Endothelial cell of umbilical vein (primary cell): ENCODE measurements around the gene GFPT2. TPM values are rescaled to one million over a fixed set of nuclear protein-coding genes. Genes with fewer than 3 reads are reported as not detected.

Source experiments
- BruUV-seq: library from RNA; stranded (reverse); fragments of 400-500 nt; replicated peaks from 2 replicates; lab custom pipeline; 2021; lab: Mats Ljungman, UMichigan
- CTCF ChIA-PET: fragments of 300-600, 350-600 bp; sonication (Branson Sonifier 250); formaldehyde crosslinking; loops from one replicate; lab custom pipeline; 2021; ENCODE audit warnings: antibody characterized with exemption, inconsistent platforms; lab: Charles Lee
- POLR2A ChIA-PET: fragments of 300-600, 350-600 bp; sonication (Branson Sonifier 250); formaldehyde crosslinking; loops from one replicate; lab custom pipeline; 2021; ENCODE audit warnings: antibody characterized with exemption, inconsistent platforms; lab: Charles Lee
- DNase-seq: peaks from one replicate; pipeline ENCODE4 v3.0.0-alpha.2; 2011; ENCODE audit warnings: low read depth, low spot score
- FAIRE-seq: peaks from 2 replicates; lab custom pipeline; 2011; peaks lifted over from hg19 to GRCh38; lab: Jason Lieb, UNC
- H2AFZ ChIP-seq: 2 replicates; pipeline ENCODE4 v1.6.0; 2012; ENCODE audit warnings: low read depth, low read length, control low read depth, inconsistent platforms
- H3K27ac ChIP-seq: 2 replicates; pipeline ENCODE4 v1.5.1; 2011; ENCODE audit warnings: low read depth, mild to moderate bottlenecking, control low read depth, low read length, moderate library complexity; ENCODE audit not compliant: insufficient read depth
- H3K27me3 ChIP-seq, 2 experiments: 2 replicates each; pipeline versions ENCODE4 v1.6.0 to v1.6.1; 2011; ENCODE audit warnings: low read length in 2 of 2, mixed read lengths in 1 of 2; ENCODE audit not compliant: control insufficient read depth in 2 of 2, insufficient read depth in 2 of 2
- H3K36me3 ChIP-seq, 2 experiments: 2 replicates in 1 of 2; 3 replicates in 1 of 2; pipeline ENCODE4 v1.5.1; 2011; ENCODE audit warnings: low read length in 2 of 2, mild to moderate bottlenecking in 1 of 2, moderate library complexity in 1 of 2; ENCODE audit not compliant: control insufficient read depth in 2 of 2, insufficient read depth in 2 of 2; ENCODE audit errors: extremely low read depth in 1 of 2
- H3K4me1 ChIP-seq: 3 replicates; pipeline ENCODE4 v1.5.1; 2011; ENCODE audit warnings: mild to moderate bottlenecking, low read length; ENCODE audit not compliant: control insufficient read depth, insufficient read depth; ENCODE audit errors: extremely low read depth
- H3K4me2 ChIP-seq: 2 replicates; pipeline ENCODE4 v1.6.1; 2011; ENCODE audit warnings: low read length, control low read depth, mixed read lengths; ENCODE audit not compliant: insufficient read depth
- H3K4me3 ChIP-seq, 3 experiments: fragments of 200-600 bp in 1 of 3; sonication (generic), shearing (Covaris generic) in 1 of 3; replicated peaks in 1 of 3; 2 replicates each; pipeline ENCODE4 v1.5.1; 2011 to 2016; ENCODE audit warnings: control low read depth in 3 of 3, low read length in 3 of 3, mild to moderate bottlenecking in 2 of 3, inconsistent platforms in 1 of 3, low read depth in 1 of 3, moderate library complexity in 1 of 3; ENCODE audit not compliant: insufficient read depth in 1 of 3
- H3K79me2 ChIP-seq: 2 replicates; pipeline ENCODE4 v1.6.0; 2012; ENCODE audit warnings: low read length, inconsistent platforms; ENCODE audit not compliant: control insufficient read depth, insufficient read depth
- H3K9ac ChIP-seq: replicated peaks from 2 replicates; pipeline ENCODE3; 2011; ENCODE audit warnings: low read length, control low read depth; ENCODE audit not compliant: insufficient read depth; ENCODE audit errors: extremely low read depth
- H3K9me1 ChIP-seq: replicated peaks from 3 replicates; pipeline ENCODE4 v1.6.0; 2011; ENCODE audit warnings: mild to moderate bottlenecking, low read length; ENCODE audit not compliant: control insufficient read depth, insufficient read depth; ENCODE audit errors: extremely low read depth
- H3K9me3 ChIP-seq: replicated peaks from 2 replicates; pipeline ENCODE4 v1.5.1; 2012; ENCODE audit warnings: low read length, inconsistent platforms; ENCODE audit not compliant: control insufficient read depth, insufficient read depth
- H4K20me1 ChIP-seq: replicated peaks from 2 replicates; pipeline ENCODE3; 2011; ENCODE audit warnings: mild to moderate bottlenecking, low read length; ENCODE audit not compliant: control insufficient read depth, insufficient read depth; ENCODE audit errors: extremely low read depth
- EZH2 ChIP-seq: IDR thresholded peaks from 2 replicates; pipeline ENCODE4 v1.6.1; 2012; ENCODE audit warnings: borderline replicate concordance, low read depth, mild to moderate bottlenecking, moderate library complexity, low read length, inconsistent platforms; ENCODE audit not compliant: severe bottlenecking
- JUN ChIP-seq: IDR thresholded peaks from 2 replicates; pipeline ENCODE4 v1.6.1; 2011; ENCODE audit warnings: borderline replicate concordance, low read depth; ENCODE audit not compliant: insufficient read length, insufficient read depth
- MYC ChIP-seq: IDR thresholded peaks from one replicate; pipeline ENCODE4 v1.6.1; 2011; ENCODE audit warnings: mild to moderate bottlenecking, low read depth, low read length
- POLR2A ChIP-seq: IDR thresholded peaks from 2 replicates; pipeline ENCODE4 v1.6.1; 2012; ENCODE audit warnings: low read depth, mild to moderate bottlenecking, control low read depth, low read length
- POLR2AphosphoS5 ChIP-seq: IDR thresholded peaks from 2 replicates; pipeline ENCODE4 v1.6.1; 2012; ENCODE audit warnings: low read depth, mild to moderate bottlenecking, control low read depth, low read length, moderate library complexity; ENCODE audit not compliant: insufficient read depth
- dilution Hi-C: fragments of 300-500 bp; cut with MboI; formaldehyde crosslinking; loops from one replicate; pipeline ENCODE4 v1.15.0; 2019; ENCODE audit warnings: low sequenced_read_pairs; ENCODE audit not compliant: extremely low pct_ligation_motif_present
- intact Hi-C: fragments of 100-400 bp; cut with micrococcal nuclease; formaldehyde crosslinking; loops from one replicate; pipeline ENCODE4 v1.10.0; 2022
- polyA plus RNA-seq, 4 experiments: library from polyadenylated mRNA; depleted of rRNA in 3 of 4; stranded (reverse) in 3 of 4; unstranded in 1 of 4; fragments of >200 nt; gene quantifications; 2 replicates each; pipeline versions ENCODE4 v1.2.1 to v1.2.3, GENCODE V29; 2011 to 2012; ENCODE audit warnings: missing spikeins in 1 of 4
- total RNA-seq: library from RNA; stranded (reverse); gene quantifications from 2 replicates; pipeline ENCODE4 v1.2.3, GENCODE V29; 2021

GFPT2 gene
- total and polyA plus RNA-seq, 2 donors (not counting 3 experiments of a cell fraction or from before 2014, with no cell fraction given): 4.3 to 4.5 TPM

- no peaks in the 10 kb centered on the region for H3K4me1 ChIP-seq
- H3K4me3 ChIP-seq: no peak overlapping the region
- dilution Hi-C loops (no loop called here), intact Hi-C loops (no loop called here)
- no peak overlapping the region for H3K4me2 ChIP-seq
- H3K9ac ChIP-seq: no peak overlapping the region
- H2AFZ ChIP-seq: no peak overlapping the region
- FAIRE-seq: no peak
- ChIA-PET POLR2A (no interaction called here), CTCF (no interaction called here)
- no peaks in the 10 kb centered on the region for H3K9me3 ChIP-seq
- no peak for TF ChIP-seq POLR2AphosphoS5
- no peak for TF ChIP-seq JUN
- TF ChIP-seq MYC: no peak
- no peaks in the 10 kb centered on the region for H3K27me3 ChIP-seq
- no TSS peak for BruUV-seq
- no peaks in the 10 kb centered on the region for H4K20me1 ChIP-seq
- no peaks in the 10 kb centered on the region for H3K36me3 ChIP-seq
- no peaks in the 10 kb centered on the region for H3K79me2 ChIP-seq
- no peaks in the 10 kb centered on the region for H3K9me1 ChIP-seq
- DNase-seq: no peak
- H3K27ac ChIP-seq: no peak overlapping the region
Observed at GRCh38 chr5:180379355-180380070, 26.4 kb upstream of the GFPT2 start.

GRCh38 chr5:180378438-180379344, 25.6 kb upstream of the GFPT2 start:
- no peak for TF ChIP-seq POLR2A
- TF ChIP-seq POLR2AphosphoS5: no peak
- no peak for TF ChIP-seq EZH2
- no peak for TF ChIP-seq JUN
- no peaks in the 10 kb centered on the region for H4K20me1 ChIP-seq
- H2AFZ ChIP-seq: no peak overlapping the region
- H3K27me3 ChIP-seq: no peaks in the 10 kb centered on the region
- no TSS peak for BruUV-seq
- POLR2A ChIA-PET: no interaction called here
- DNase-seq (no peak), FAIRE-seq (no peak)
- H3K9ac ChIP-seq: no peak overlapping the region
- H3K9me1 ChIP-seq: no peaks in the 10 kb centered on the region
- no peak overlapping the region for H3K4me2 ChIP-seq
- H3K4me1 ChIP-seq: no peaks in the 10 kb centered on the region
- H3K79me2 ChIP-seq: no peaks in the 10 kb centered on the region
- H3K4me3 ChIP-seq: no peak overlapping the region
- H3K36me3 ChIP-seq: no peaks in the 10 kb centered on the region
- CTCF ChIA-PET: no interaction called here
- dilution Hi-C loops: no loop called here
- intact Hi-C loops: no loop called here
- H3K27ac ChIP-seq: no peak overlapping the region
- no peaks in the 10 kb centered on the region for H3K9me3 ChIP-seq
